GM12878 (cell line): ENCODE results near the gene SURF4. TPM values are rescaled to one million over a fixed set of nuclear protein-coding genes. Genes with fewer than 3 reads are reported as not detected.

Source experiments
- ATAC-seq: fragments of 200-7000 bp; cut with Tn5 transposase; 3 replicates; pipeline ENCODE4 v1.9.1; 2020; ENCODE audit warnings: mild to moderate bottlenecking, moderate library complexity
- BruUV-seq: library from RNA; stranded (reverse); fragments of 400-500 nt; replicated peaks from 2 replicates; lab custom pipeline; 2021; lab: Mats Ljungman, UMichigan
- CTCF ChIA-PET: fragments of 300-600 bp; sonication (Branson Sonifier 250); formaldehyde crosslinking; extraction: SDS; loops from one replicate; lab custom pipeline; 2021; ENCODE audit warnings: inconsistent platforms; lab: Yijun Ruan, JAX
- POLR2A ChIA-PET: fragments of 350-600 bp; formaldehyde crosslinking; extraction: SDS; loops from one replicate; lab custom pipeline; 2021; ENCODE audit warnings: inconsistent platforms; lab: Charles Lee
- RAD21 ChIA-PET: fragments of 300-600 bp; sonication (Branson Sonifier 250); formaldehyde crosslinking; loops from one replicate; lab custom pipeline; 2023; ENCODE audit warnings: antibody characterized with exemption; ENCODE audit not compliant: unreplicated experiment; lab: Charles Lee
- SMC1A ChIA-PET: fragments of 300-600 bp; sonication (Branson Sonifier 250); formaldehyde crosslinking; loops from one replicate; lab custom pipeline; 2023; ENCODE audit not compliant: unreplicated experiment, uncharacterized antibody; lab: Charles Lee
- DNase-seq: peaks from one replicate; pipeline ENCODE4 v3.0.0-alpha.2; 2011; ENCODE audit warnings: low read depth, low spot score
- FAIRE-seq: peaks from 3 replicates; lab custom pipeline; 2011; peaks lifted over from hg19 to GRCh38; lab: Jason Lieb, UNC
- H2AFZ ChIP-seq: 2 replicates; pipeline ENCODE4 v1.6.0; 2011; ENCODE audit warnings: low read depth, low read length, control low read depth; ENCODE audit not compliant: control insufficient read depth
- H3K27ac ChIP-seq: 2 replicates; pipeline ENCODE4 v1.5.1; 2011; ENCODE audit warnings: control low read depth; ENCODE audit not compliant: control insufficient read depth, insufficient read depth
- H3K27me3 ChIP-seq, 2 experiments: replicated peaks in 1 of 2; 2 replicates each; pipeline versions ENCODE4 v1.6.0 to v1.6.1; 2011; ENCODE audit warnings: low read length in 1 of 2; ENCODE audit not compliant: control insufficient read depth in 2 of 2, insufficient read depth in 2 of 2
- H3K36me3 ChIP-seq, 2 experiments: 2 replicates each; pipeline ENCODE4 v1.5.1; 2011; ENCODE audit warnings: low read length in 1 of 2; ENCODE audit not compliant: control insufficient read depth in 2 of 2, insufficient read depth in 2 of 2
- H3K4me1 ChIP-seq: 2 replicates; pipeline ENCODE4 v1.6.1; 2011; ENCODE audit warnings: mild to moderate bottlenecking, low read length, moderate library complexity, mixed read lengths; ENCODE audit not compliant: control insufficient read depth, insufficient read depth
- H3K4me2 ChIP-seq: 2 replicates; pipeline ENCODE4 v1.6.0; 2011; ENCODE audit warnings: control low read depth; ENCODE audit not compliant: control insufficient read depth, insufficient read depth
- H3K4me3 ChIP-seq: fragments of 200-600 bp; sonication (generic); 2 replicates; pipeline ENCODE4 v1.5.1; 2016
- H3K79me2 ChIP-seq: 2 replicates; pipeline ENCODE4 v1.6.0; 2011; ENCODE audit warnings: low read length; ENCODE audit not compliant: control insufficient read depth, insufficient read depth
- H3K9ac ChIP-seq: 2 replicates; pipeline ENCODE4 v1.8.0; 2011; ENCODE audit warnings: low read length, control low read depth, mixed read lengths; ENCODE audit not compliant: control insufficient read depth, insufficient read depth
- H3K9me3 ChIP-seq: replicated peaks from 3 replicates; pipeline ENCODE4 v1.5.1; 2011; ENCODE audit warnings: mild to moderate bottlenecking, low read length; ENCODE audit not compliant: control insufficient read depth, insufficient read depth
- H4K20me1 ChIP-seq: 2 replicates; pipeline ENCODE4 v1.6.0; 2011; ENCODE audit not compliant: control insufficient read depth, insufficient read depth
- BHLHE40 ChIP-seq, 2 experiments: fragments of 450-650 bp in 1 of 2; IDR thresholded peaks; 2 replicates each; pipeline ENCODE4 v1.6.1; 2011 to 2017; ENCODE audit warnings: low read depth in 2 of 2, borderline replicate concordance in 1 of 2, improper control_type of control experiment in 1 of 2, low read length in 1 of 2, mild to moderate bottlenecking in 1 of 2
- FOXM1 ChIP-seq: IDR thresholded peaks from 2 replicates; pipeline ENCODE4 v1.6.1; 2012; ENCODE audit warnings: low read depth, mild to moderate bottlenecking, inconsistent platforms, low read length, moderate library complexity
- MTA2 ChIP-seq: fragments of 450-650 bp; IDR thresholded peaks from 2 replicates; pipeline ENCODE4 v1.6.1; 2016; ENCODE audit warnings: low read depth, mild to moderate bottlenecking, moderate library complexity
- MYC ChIP-seq: IDR thresholded peaks from 2 replicates; pipeline ENCODE4 v1.6.1; 2011; ENCODE audit warnings: mild to moderate bottlenecking, low read length, moderate library complexity, inconsistent platforms; ENCODE audit not compliant: insufficient read depth, insufficient replicate concordance, insufficient read length, severe bottlenecking
- NFIC ChIP-seq: IDR thresholded peaks from 2 replicates; pipeline ENCODE4 v1.6.1; 2012; ENCODE audit warnings: low read depth, mild to moderate bottlenecking, inconsistent platforms, low read length, moderate library complexity
- NFYA ChIP-seq: IDR thresholded peaks from 2 replicates; pipeline ENCODE4 v1.6.1; 2011; ENCODE audit warnings: low read depth, mild to moderate bottlenecking, low read length, improper control_type of control experiment, borderline replicate concordance
- POLR2AphosphoS2 ChIP-seq: IDR thresholded peaks from 2 replicates; pipeline ENCODE4 v1.6.1; 2011; ENCODE audit warnings: low read depth, mild to moderate bottlenecking, low read length, improper control_type of control experiment, moderate library complexity
- SMAD5 ChIP-seq: IDR thresholded peaks from 2 replicates; pipeline ENCODE4 v1.6.1; 2016; ENCODE audit warnings: antibody characterized with exemption, low read depth
- SREBF1 ChIP-seq: IDR thresholded peaks from 2 replicates; pipeline ENCODE4 v1.6.1; 2012; ENCODE audit warnings: mild to moderate bottlenecking, low read length
- STAT1 ChIP-seq: fragments of 450-650 bp; conservative IDR thresholded peaks from 2 replicates; pipeline ENCODE4 v1.6.1; 2014; ENCODE audit warnings: antibody characterized with exemption, mild to moderate bottlenecking
- TCF3 ChIP-seq: IDR thresholded peaks from 2 replicates; pipeline ENCODE4 v1.6.1; 2012; ENCODE audit warnings: low read depth, mild to moderate bottlenecking, low read length, borderline replicate concordance; ENCODE audit not compliant: insufficient read depth
- YBX1 ChIP-seq: fragments of 450-650 bp; IDR thresholded peaks from 2 replicates; pipeline ENCODE4 v1.6.1; 2016; ENCODE audit warnings: antibody characterized with exemption
- ZNF274 ChIP-seq: IDR thresholded peaks from one replicate; pipeline ENCODE4 v1.8.0; 2011; ENCODE audit not compliant: insufficient read length, insufficient read depth
- WGBS: methylation state at CpG from one replicate; pipeline ENCODE4 v1.1.6; 2016; ENCODE audit warnings: low lambda C conversion rate; ENCODE audit not compliant: insufficient replicate concordance, insufficient coverage; ENCODE audit errors: missing lambda C conversion rate; 5-methylcytosine and 5-hydroxymethylcytosine counted together
- in situ Hi-C: fragments of 300-500 bp; cut with MboI; formaldehyde crosslinking; loops from 9 replicates; pipeline ENCODE4 v1.14.3; 2018; ENCODE audit warnings: mixed read lengths
- intact Hi-C: fragments of 100-400 bp; cut with micrococcal nuclease; formaldehyde crosslinking; loops from one replicate; pipeline ENCODE4 v1.14.2; 2022; ENCODE audit not compliant: unreplicated experiment
- polyA plus RNA-seq, 11 experiments: library from polyadenylated mRNA; depleted of rRNA in 4 of 11; unstranded in 6 of 11; stranded (reverse) in 5 of 11; fragments of >200 nt; fragmentation: Nextera tagmentation in 4 of 11; fragmentation: Illumina TruSeq in 1 of 11; extraction: Ambion mirVana in 4 of 11; extraction: Trizol in 1 of 11; gene quantifications; 1 replicate in 1 of 11; 2 replicates in 10 of 11; pipeline versions ENCODE4 v1.2.1 to v1.2.3, GENCODE V29; 2011 to 2016; ENCODE audit warnings: inconsistent platforms in 2 of 11, missing spikeins in 2 of 11, low read depth in 1 of 11
- total RNA-seq, 4 experiments: library from RNA; depleted of rRNA in 3 of 4; stranded (reverse); fragments of >200 nt in 3 of 4; fragmentation: Illumina TruSeq in 1 of 4; extraction: Trizol in 1 of 4; gene quantifications; 2 replicates each; pipeline versions ENCODE4 v1.2.1 to v1.2.3, GENCODE V29; 2013 to 2021
- TF ChIP-seq, protein P1 (sequence below): IDR thresholded peaks from 2 replicates; pipeline ENCODE4 v1.6.1; 2012; ENCODE audit warnings: improper control_type of control experiment, low read depth, low read length; ENCODE audit not compliant: insufficient replicate concordance
- TF ChIP-seq, protein P2 (sequence below): fragments of 450-650 bp; IDR thresholded peaks from 2 replicates; pipeline ENCODE4 v1.6.1; 2017; ENCODE audit warnings: antibody characterized with exemption, mild to moderate bottlenecking, moderate library complexity

The SURF4 gene
- total and polyA plus RNA-seq, 10 of the 15 experiments (the other 5 are each of a cell fraction or from before 2014, with no cell fraction given), result 6.4 to 134 (median 78.7) TPM

DNA sequence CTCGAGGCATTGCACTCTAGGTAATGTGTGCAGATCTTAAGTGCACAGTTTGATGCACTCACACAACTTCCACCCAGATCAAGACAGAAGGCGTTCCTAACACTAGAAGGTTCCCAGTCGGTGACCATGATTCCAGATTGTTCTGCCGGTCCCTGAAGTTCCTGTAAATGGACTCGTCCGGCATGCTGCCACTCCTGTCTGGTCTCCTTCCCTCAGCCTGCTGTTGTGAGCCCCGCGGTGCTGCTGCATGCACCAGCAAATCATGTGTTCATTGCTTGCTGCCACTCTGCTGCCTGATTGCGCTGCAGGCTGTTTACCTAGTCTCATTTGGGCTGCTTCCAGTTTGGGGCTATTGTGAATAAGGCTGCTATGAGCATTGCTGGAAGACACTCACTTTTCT is 11.8 kb upstream of the SURF4 start (continued):
- TF ChIP-seq ZNF274 (no peak), SMAD5 (no peak), TCF3 (no peak), BHLHE40 (IDR thresholded peaks at IDR 0.05; ENCODE audit: borderline replicate concordance in 1 of 2, low read depth in 2 of 2, low read length in 1 of 2) (no peak), POLR2AphosphoS2 (no peak)

DNA sequence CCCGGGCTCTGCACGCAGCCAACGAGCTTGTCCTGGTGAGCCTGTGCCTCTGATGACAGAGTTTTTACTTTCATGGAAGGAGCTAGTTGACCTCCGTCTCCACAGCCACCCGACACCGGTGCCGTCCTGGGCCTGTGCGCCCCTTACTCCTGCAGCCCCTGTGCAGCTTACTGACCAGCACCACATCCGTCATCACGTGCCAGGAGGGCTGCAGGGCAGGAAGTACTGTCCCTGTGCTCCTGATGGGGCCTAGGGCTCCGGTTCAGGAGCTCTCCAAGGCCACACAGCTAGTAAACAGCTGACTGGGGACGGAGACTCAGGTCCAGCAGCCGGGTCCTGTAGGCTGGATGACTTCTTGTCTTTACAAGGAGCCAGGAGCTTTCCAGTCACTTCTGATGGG is 10.5 kb upstream of the SURF4 start:
- Histone ChIP-seq H3K27me3 (no peaks in the 10 kb centered on the region), H3K27ac (no peak overlapping the region), H3K9me3 (no peaks in the 10 kb centered on the region), H4K20me1 (no peaks in the 10 kb centered on the region), H2AFZ (no peak overlapping the region), H3K79me2 (no peaks in the 10 kb centered on the region), H3K4me1 (no peaks in the 10 kb centered on the region), H3K36me3 (no peaks in the 10 kb centered on the region), H3K9ac (no peak overlapping the region), H3K4me3 (no peak overlapping the region), H3K4me2 (no peak overlapping the region)
- ChIA-PET POLR2A (no interaction called here), SMC1A (no interaction called here), CTCF (interaction anchor here (0.6 to 1.3 kb wide), 2 partner anchors 10 to 110 kb away, joined by 3 read pairs; partner anchors contain the start of gene STKLD1), RAD21 (no interaction called here)
- in situ Hi-C loops (no loop called here), intact Hi-C loops (no loop called here)
- no TSS peak for BruUV-seq
- ATAC-seq (no peak), FAIRE-seq (no peak), DNase-seq (no peak)
- 46% methylated on average over 13 of the region's 13 CpGs for WGBS
- TF ChIP-seq, protein P1, sequence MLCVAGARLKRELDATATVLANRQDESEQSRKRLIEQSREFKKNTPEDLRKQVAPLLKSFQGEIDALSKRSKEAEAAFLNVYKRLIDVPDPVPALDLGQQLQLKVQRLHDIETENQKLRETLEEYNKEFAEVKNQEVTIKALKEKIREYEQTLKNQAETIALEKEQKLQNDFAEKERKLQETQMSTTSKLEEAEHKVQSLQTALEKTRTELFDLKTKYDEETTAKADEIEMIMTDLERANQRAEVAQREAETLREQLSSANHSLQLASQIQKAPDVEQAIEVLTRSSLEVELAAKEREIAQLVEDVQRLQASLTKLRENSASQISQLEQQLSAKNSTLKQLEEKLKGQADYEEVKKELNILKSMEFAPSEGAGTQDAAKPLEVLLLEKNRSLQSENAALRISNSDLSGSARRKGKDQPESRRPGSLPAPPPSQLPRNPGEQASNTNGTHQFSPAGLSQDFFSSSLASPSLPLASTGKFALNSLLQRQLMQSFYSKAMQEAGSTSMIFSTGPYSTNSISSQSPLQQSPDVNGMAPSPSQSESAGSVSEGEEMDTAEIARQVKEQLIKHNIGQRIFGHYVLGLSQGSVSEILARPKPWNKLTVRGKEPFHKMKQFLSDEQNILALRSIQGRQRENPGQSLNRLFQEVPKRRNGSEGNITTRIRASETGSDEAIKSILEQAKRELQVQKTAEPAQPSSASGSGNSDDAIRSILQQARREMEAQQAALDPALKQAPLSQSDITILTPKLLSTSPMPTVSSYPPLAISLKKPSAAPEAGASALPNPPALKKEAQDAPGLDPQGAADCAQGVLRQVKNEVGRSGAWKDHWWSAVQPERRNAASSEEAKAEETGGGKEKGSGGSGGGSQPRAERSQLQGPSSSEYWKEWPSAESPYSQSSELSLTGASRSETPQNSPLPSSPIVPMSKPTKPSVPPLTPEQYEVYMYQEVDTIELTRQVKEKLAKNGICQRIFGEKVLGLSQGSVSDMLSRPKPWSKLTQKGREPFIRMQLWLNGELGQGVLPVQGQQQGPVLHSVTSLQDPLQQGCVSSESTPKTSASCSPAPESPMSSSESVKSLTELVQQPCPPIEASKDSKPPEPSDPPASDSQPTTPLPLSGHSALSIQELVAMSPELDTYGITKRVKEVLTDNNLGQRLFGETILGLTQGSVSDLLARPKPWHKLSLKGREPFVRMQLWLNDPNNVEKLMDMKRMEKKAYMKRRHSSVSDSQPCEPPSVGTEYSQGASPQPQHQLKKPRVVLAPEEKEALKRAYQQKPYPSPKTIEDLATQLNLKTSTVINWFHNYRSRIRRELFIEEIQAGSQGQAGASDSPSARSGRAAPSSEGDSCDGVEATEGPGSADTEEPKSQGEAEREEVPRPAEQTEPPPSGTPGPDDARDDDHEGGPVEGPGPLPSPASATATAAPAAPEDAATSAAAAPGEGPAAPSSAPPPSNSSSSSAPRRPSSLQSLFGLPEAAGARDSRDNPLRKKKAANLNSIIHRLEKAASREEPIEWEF, result no peak
- TF ChIP-seq STAT1 (no peak), YBX1 (no peak), FOXM1 (no peak), MTA2 (no peak), NFYA (no peak), NFIC (no peak), MYC (no peak), TCF3 (no peak), SREBF1 (no peak)
- TF ChIP-seq, protein P2, sequence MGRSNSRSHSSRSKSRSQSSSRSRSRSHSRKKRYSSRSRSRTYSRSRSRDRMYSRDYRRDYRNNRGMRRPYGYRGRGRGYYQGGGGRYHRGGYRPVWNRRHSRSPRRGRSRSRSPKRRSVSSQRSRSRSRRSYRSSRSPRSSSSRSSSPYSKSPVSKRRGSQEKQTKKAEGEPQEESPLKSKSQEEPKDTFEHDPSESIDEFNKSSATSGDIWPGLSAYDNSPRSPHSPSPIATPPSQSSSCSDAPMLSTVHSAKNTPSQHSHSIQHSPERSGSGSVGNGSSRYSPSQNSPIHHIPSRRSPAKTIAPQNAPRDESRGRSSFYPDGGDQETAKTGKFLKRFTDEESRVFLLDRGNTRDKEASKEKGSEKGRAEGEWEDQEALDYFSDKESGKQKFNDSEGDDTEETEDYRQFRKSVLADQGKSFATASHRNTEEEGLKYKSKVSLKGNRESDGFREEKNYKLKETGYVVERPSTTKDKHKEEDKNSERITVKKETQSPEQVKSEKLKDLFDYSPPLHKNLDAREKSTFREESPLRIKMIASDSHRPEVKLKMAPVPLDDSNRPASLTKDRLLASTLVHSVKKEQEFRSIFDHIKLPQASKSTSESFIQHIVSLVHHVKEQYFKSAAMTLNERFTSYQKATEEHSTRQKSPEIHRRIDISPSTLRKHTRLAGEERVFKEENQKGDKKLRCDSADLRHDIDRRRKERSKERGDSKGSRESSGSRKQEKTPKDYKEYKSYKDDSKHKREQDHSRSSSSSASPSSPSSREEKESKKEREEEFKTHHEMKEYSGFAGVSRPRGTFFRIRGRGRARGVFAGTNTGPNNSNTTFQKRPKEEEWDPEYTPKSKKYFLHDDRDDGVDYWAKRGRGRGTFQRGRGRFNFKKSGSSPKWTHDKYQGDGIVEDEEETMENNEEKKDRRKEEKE, result no peak
